ENCODE data around the gene CTSA.

The CTSA gene

GRCh38 chr20:45937765-45938164 lies 46.6 kb downstream of the CTSA start:
- Histone ChIP-seq H3K4me1 (ENCODE audit: control insufficient read depth in 5 of 5, insufficient read depth in 5 of 5, low read length in 5 of 5) (peaks cover 0 to 20% (median 18%) of the 10 kb centered on the region in 5 donors), H3K9ac (ENCODE audit: low read length in 5 of 5) (no peak overlapping the region), H3K27ac (ENCODE audit: low read depth, low read length) (no peak overlapping the region), H3K27me3 (ENCODE audit: control insufficient read depth in 5 of 5, insufficient read depth in 4 of 5, low read length in 5 of 5) (no peaks in the 10 kb centered on the region), H3K36me3 (ENCODE audit: control insufficient read depth in 5 of 5, insufficient read depth in 5 of 5, low read length in 5 of 5) (peaks cover 10 to 56% (median 48%) of the 10 kb centered on the region in 5 donors), H3K4me3 (ENCODE audit: low read depth in 1 of 5, low read length in 5 of 5) (no peak overlapping the region), H3K9me3 (ENCODE audit: control insufficient read depth in 5 of 5, low read length in 5 of 5) (no peaks in the 10 kb centered on the region)

- Histone ChIP-seq H3K9me3 (ENCODE audit: control insufficient read depth in 5 of 5, low read length in 5 of 5) (no peaks in the 10 kb centered on the region), H3K9ac (ENCODE audit: low read length in 5 of 5) (no peak overlapping the region), H3K27me3 (ENCODE audit: control insufficient read depth in 5 of 5, insufficient read depth in 4 of 5, low read length in 5 of 5) (no peaks in the 10 kb centered on the region), H3K36me3 (ENCODE audit: control insufficient read depth in 5 of 5, insufficient read depth in 5 of 5, low read length in 5 of 5) (peaks cover 12 to 67% (median 60%) of the 10 kb centered on the region in 5 donors), H3K4me1 (ENCODE audit: control insufficient read depth in 5 of 5, insufficient read depth in 5 of 5, low read length in 5 of 5) (peaks cover 0 to 10% (median 8%) of the 10 kb centered on the region in 5 donors), H3K27ac (ENCODE audit: low read depth, low read length) (no peak overlapping the region), H3K4me3 (ENCODE audit: low read depth in 1 of 5, low read length in 5 of 5) (no peak overlapping the region)
Observed at GRCh38 chr20:45938727-45939438, 47.7 kb downstream of the CTSA start.

- H3K27ac ChIP-seq (ENCODE audit: low read depth, low read length) = no peak overlapping the region
- H3K9me3 ChIP-seq (ENCODE audit: control insufficient read depth in 5 of 5, low read length in 5 of 5) = no peaks in the 10 kb centered on the region
- no peak overlapping the region for H3K9ac ChIP-seq (ENCODE audit: low read length in 5 of 5)
- peaks cover 18 to 78% (median 71%) of the 10 kb centered on the region in 5 donors for H3K36me3 ChIP-seq (ENCODE audit: control insufficient read depth in 5 of 5, insufficient read depth in 5 of 5, low read length in 5 of 5)
- peaks cover 0 to 7% (median 6%) of the 10 kb centered on the region in 5 donors for H3K4me1 ChIP-seq (ENCODE audit: control insufficient read depth in 5 of 5, insufficient read depth in 5 of 5, low read length in 5 of 5)
- H3K4me3 ChIP-seq (ENCODE audit: low read depth in 1 of 5, low read length in 5 of 5) = no peak overlapping the region
- no peaks in the 10 kb centered on the region for H3K27me3 ChIP-seq (ENCODE audit: control insufficient read depth in 5 of 5, insufficient read depth in 4 of 5, low read length in 5 of 5)
Observed at GRCh38 chr20:45940053-45940452, 48.9 kb downstream of the CTSA start.

GRCh38 chr20:45940469-45940868 lies 49.3 kb downstream of the CTSA start:
- Histone ChIP-seq H3K4me3 (ENCODE audit: low read depth in 1 of 5, low read length in 5 of 5) (no peak overlapping the region), H3K9ac (ENCODE audit: low read length in 5 of 5) (no peak overlapping the region), H3K27ac (ENCODE audit: low read depth, low read length) (no peak overlapping the region), H3K36me3 (ENCODE audit: control insufficient read depth in 5 of 5, insufficient read depth in 5 of 5, low read length in 5 of 5) (peaks cover 18 to 83% (median 75%) of the 10 kb centered on the region in 5 donors), H3K4me1 (ENCODE audit: control insufficient read depth in 5 of 5, insufficient read depth in 5 of 5, low read length in 5 of 5) (peaks cover 0 to 6% (median 5%) of the 10 kb centered on the region in 5 donors), H3K27me3 (ENCODE audit: control insufficient read depth in 5 of 5, insufficient read depth in 4 of 5, low read length in 5 of 5) (no peaks in the 10 kb centered on the region), H3K9me3 (ENCODE audit: control insufficient read depth in 5 of 5, low read length in 5 of 5) (no peaks in the 10 kb centered on the region)

GRCh38 chr20:45943613-45944012 lies 52.5 kb downstream of the CTSA start:
- Histone ChIP-seq H3K27me3 (ENCODE audit: control insufficient read depth in 5 of 5, insufficient read depth in 4 of 5, low read length in 5 of 5) (no peaks in the 10 kb centered on the region), H3K9me3 (ENCODE audit: control insufficient read depth in 5 of 5, low read length in 5 of 5) (no peaks in the 10 kb centered on the region), H3K9ac (ENCODE audit: low read length in 5 of 5) (no peak overlapping the region), H3K4me1 (ENCODE audit: control insufficient read depth in 5 of 5, insufficient read depth in 5 of 5, low read length in 5 of 5) (peaks cover 4 to 14% (median 11%) of the 10 kb centered on the region in 5 donors), H3K4me3 (ENCODE audit: low read depth in 1 of 5, low read length in 5 of 5) (no peak overlapping the region), H3K27ac (ENCODE audit: low read depth, low read length) (no peak overlapping the region), H3K36me3 (ENCODE audit: control insufficient read depth in 5 of 5, insufficient read depth in 5 of 5, low read length in 5 of 5) (peaks cover 10 to 96% (median 90%) of the 10 kb centered on the region in 5 donors)

GRCh38 chr20:45944151-45944964 lies 53.2 kb downstream of the CTSA start:
- no peaks in the 10 kb centered on the region for H3K9me3 ChIP-seq (ENCODE audit: control insufficient read depth in 5 of 5, low read length in 5 of 5)
- peaks cover 4 to 14% (median 11%) of the 10 kb centered on the region in 5 donors for H3K4me1 ChIP-seq (ENCODE audit: control insufficient read depth in 5 of 5, insufficient read depth in 5 of 5, low read length in 5 of 5)
- no peak overlapping the region for H3K4me3 ChIP-seq (ENCODE audit: low read depth in 1 of 5, low read length in 5 of 5)
- no peak overlapping the region for H3K9ac ChIP-seq (ENCODE audit: low read length in 5 of 5)
- no peak overlapping the region for H3K27ac ChIP-seq (ENCODE audit: low read depth, low read length)
- no peaks in the 10 kb centered on the region for H3K27me3 ChIP-seq (ENCODE audit: control insufficient read depth in 5 of 5, insufficient read depth in 4 of 5, low read length in 5 of 5)
- peaks cover 10 to 96% (median 90%) of the 10 kb centered on the region in 5 donors for H3K36me3 ChIP-seq (ENCODE audit: control insufficient read depth in 5 of 5, insufficient read depth in 5 of 5, low read length in 5 of 5)

GRCh38 chr20:45944965-45945677 lies 54.0 kb downstream of the CTSA start:
- H3K9me3 ChIP-seq (ENCODE audit: control insufficient read depth in 5 of 5, low read length in 5 of 5) = no peaks in the 10 kb centered on the region
- H3K27me3 ChIP-seq (ENCODE audit: control insufficient read depth in 5 of 5, insufficient read depth in 4 of 5, low read length in 5 of 5) = no peaks in the 10 kb centered on the region
- H3K9ac ChIP-seq (ENCODE audit: low read length in 5 of 5) = no peak overlapping the region
- no peak overlapping the region for H3K4me3 ChIP-seq (ENCODE audit: low read depth in 1 of 5, low read length in 5 of 5)
- H3K36me3 ChIP-seq (ENCODE audit: control insufficient read depth in 5 of 5, insufficient read depth in 5 of 5, low read length in 5 of 5) = peaks cover 8 to 96% (median 90%) of the 10 kb centered on the region in 5 donors
- H3K27ac ChIP-seq (ENCODE audit: low read depth, low read length) = no peak overlapping the region
- peaks cover 4 to 14% (median 11%) of the 10 kb centered on the region in 5 donors for H3K4me1 ChIP-seq (ENCODE audit: control insufficient read depth in 5 of 5, insufficient read depth in 5 of 5, low read length in 5 of 5)

GRCh38 chr20:45945678-45946148 lies 54.6 kb downstream of the CTSA start:
- peaks cover 7 to 96% (median 90%) of the 10 kb centered on the region in 5 donors for H3K36me3 ChIP-seq (ENCODE audit: control insufficient read depth in 5 of 5, insufficient read depth in 5 of 5, low read length in 5 of 5)
- no peak overlapping the region for H3K4me3 ChIP-seq (ENCODE audit: low read depth in 1 of 5, low read length in 5 of 5)
- H3K9me3 ChIP-seq (ENCODE audit: control insufficient read depth in 5 of 5, low read length in 5 of 5) = no peaks in the 10 kb centered on the region
- peak overlapping the region in 1 of 5 donors; percentile 22 for H3K9ac ChIP-seq (ENCODE audit: low read length in 5 of 5)
- peak overlapping the region; percentile 76 for H3K27ac ChIP-seq (ENCODE audit: low read depth, low read length)
- H3K27me3 ChIP-seq (ENCODE audit: control insufficient read depth in 5 of 5, insufficient read depth in 4 of 5, low read length in 5 of 5) = no peaks in the 10 kb centered on the region
- H3K4me1 ChIP-seq (ENCODE audit: control insufficient read depth in 5 of 5, insufficient read depth in 5 of 5, low read length in 5 of 5) = peaks cover 4 to 14% (median 11%) of the 10 kb centered on the region in 5 donors

- Histone ChIP-seq H3K9me3 (ENCODE audit: control insufficient read depth in 5 of 5, low read length in 5 of 5) (no peaks in the 10 kb centered on the region), H3K36me3 (ENCODE audit: control insufficient read depth in 5 of 5, insufficient read depth in 5 of 5, low read length in 5 of 5) (peaks cover 7 to 96% (median 88%) of the 10 kb centered on the region in 5 donors), H3K27ac (ENCODE audit: low read depth, low read length) (peak overlapping the region; percentile 76), H3K4me1 (ENCODE audit: control insufficient read depth in 5 of 5, insufficient read depth in 5 of 5, low read length in 5 of 5) (peaks cover 4 to 14% (median 11%) of the 10 kb centered on the region in 5 donors), H3K9ac (ENCODE audit: low read length in 5 of 5) (peak overlapping the region in 2 of 5 donors; percentile 22 to 41), H3K4me3 (ENCODE audit: low read depth in 1 of 5, low read length in 5 of 5) (no peak overlapping the region), H3K27me3 (ENCODE audit: control insufficient read depth in 5 of 5, insufficient read depth in 4 of 5, low read length in 5 of 5) (no peaks in the 10 kb centered on the region)
Observed at GRCh38 chr20:45946149-45946970, 55.2 kb downstream of the CTSA start.

Measured in subcutaneous abdominal adipose tissue (tissue), 5 donors.